Putamen (tissue), 1 donor: Measurements from ENCODE around the gene ZDHHC16.
"Not testable (repeated sequence)": the region's sequence is repeated elsewhere in the genome, so short reads cannot be mapped to it uniquely, and the experiment has no call there.

Source experiments
- DNase-seq: peaks from one replicate; pipeline ENCODE4 v3.0.0-alpha.2; 2016; ENCODE audit warnings: low spot score

Gene ZDHHC16

DNA sequence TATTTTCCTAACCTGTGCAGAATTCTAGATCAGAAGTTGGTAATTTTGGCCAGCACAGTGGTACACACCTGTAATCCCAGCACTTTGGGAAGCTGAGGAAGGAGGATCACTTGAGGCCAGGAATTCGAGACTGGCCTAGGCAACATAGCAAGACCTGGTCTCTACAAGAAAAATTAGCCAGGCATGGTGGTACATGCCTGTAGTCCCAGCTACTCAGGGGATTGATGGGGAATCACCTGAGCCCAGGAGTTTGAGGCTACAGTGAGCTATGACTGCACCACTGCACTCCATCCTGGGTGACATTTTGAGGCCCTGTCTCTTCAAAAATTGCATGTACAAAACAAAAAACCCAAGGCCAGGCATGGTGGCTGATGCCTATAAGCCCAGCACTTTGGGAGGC is 11.4 kb upstream of the ZDHHC16 start:
- no peak for DNase-seq

DNA sequence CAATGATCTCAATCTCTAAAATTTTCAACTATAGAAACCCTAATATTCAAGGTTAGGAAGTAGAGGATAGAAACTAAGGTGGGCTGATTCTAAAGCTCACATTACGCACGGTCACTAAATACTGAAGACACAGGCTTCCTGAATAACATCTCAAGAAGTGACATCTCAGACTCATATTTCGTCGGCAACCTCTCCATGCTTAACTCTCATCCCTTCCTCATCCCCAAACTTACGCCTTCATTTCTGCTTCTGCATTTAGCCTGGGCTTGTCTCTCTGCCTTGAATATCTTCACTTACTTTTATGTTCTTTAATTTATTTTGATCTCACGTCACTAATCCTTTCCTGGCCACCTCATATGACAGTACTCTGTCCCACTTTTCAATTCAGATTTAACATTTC is 10.8 kb upstream of the ZDHHC16 start:
- DNase-seq: no peak

DNA sequence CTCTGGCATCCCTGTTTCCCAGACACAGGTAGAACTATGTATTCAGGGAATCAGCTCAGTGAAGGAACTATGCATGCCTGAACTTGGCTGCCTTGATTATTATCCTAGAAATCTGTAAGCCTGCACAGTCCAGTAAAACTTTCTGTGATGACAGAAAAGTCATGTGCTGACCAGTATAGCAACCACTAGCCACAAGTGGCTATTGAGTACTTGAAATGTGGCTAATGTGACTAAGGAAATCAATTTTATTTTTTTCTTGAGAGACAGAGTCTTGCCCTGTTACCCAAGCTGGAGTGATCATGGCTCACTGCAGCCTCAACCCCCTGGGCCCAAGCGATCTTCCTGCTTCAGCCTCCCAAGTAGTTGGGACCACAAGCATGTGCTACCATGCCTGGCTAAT is 3.7 kb upstream of the ZDHHC16 start:
- no peak for DNase-seq

DNA sequence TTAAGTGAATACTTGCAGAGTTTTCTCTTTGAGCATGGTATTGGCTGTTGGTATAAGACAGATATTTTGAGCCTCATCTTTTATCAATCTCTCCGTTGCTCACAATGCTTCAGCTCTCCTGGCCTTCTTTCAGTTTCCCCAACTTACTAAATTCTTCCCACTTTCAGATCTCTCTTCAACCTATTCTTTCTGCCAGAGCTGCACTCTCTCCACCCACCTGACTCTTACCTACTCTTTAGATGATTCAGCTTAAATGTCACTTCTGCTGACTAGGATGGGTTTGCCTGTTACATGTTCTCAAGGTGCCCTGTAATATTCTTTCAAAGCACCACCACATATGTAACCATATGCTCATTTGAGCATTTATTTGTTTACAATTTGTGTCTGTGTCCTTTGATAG is 1.8 kb upstream of the ZDHHC16 start:
- DNase-seq: no peak

DNA sequence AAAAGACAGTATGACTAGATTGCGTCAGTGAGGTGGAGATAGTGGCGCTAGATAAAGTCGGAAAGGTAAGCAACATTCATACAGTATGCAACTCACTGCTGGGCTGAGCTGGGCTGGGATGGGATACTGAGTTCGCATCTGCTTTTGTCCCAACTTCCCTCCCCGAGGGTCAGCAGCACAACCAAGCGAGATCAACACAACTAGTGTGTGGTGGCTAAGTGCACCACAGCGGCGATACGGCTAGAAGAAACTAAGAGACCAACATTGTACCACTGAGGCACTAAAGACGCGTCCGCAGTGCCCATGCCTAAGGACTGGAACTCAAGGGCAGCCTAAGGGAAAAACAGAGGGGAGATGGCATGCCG is 636 bp upstream of the ZDHHC16 start:
- no peak for DNase-seq

DNA sequence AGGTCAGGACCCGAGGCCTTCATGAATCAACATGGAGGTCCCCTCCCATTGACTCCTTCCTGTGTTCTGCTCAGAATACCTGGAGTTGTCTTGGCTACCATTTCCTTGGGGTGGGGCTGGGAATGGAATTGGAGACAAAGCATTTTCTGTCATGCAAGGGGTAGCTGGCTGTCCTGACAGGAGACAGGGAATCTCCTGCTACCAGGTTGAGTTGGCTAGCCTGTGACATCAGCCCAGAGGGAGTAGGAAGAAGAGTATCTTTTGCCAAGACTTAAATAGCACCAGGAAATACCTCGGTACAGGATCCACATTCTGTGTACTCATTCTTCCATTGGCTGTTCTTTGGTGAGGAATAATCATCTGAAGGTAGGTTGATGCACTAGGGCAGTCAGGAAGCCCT is 4.9 kb downstream of the ZDHHC16 start:
- no peak for DNase-seq

DNA sequence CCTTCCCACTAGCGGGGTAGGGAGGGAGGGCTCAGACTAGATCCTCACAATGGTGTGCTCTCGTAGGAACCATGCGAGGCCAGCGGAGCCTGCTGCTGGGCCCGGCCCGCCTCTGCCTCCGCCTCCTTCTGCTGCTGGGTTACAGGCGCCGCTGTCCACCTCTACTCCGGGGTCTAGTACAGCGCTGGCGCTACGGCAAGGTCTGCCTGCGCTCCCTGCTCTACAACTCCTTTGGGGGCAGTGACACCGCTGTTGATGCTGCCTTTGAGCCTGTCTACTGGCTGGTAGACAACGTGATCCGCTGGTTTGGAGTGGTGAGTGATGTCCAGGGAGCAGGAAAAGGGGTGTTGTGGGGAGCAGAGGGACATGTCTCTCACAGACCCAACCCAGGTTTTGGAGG is 5.6 kb downstream of the ZDHHC16 start:
- DNase-seq: no peak

DNA sequence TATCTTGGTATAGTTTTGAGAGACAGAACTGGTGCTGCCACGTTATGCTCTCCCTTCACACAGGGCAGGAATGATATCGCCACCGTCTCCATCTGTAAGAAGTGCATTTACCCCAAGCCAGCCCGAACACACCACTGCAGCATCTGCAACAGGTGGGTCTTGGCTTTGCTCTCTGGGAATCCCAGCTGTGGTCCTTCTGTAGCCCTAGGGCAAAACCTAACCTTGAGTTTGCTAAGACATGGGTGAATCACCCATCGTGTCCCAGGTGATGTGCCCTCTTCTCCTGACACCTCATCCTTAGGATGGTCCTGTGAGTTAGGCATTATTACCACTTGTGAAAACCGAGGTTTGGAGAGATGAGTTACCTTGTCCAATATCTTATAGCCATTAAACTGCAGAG is 6.4 kb downstream of the ZDHHC16 start:
- no peak for DNase-seq

DNA sequence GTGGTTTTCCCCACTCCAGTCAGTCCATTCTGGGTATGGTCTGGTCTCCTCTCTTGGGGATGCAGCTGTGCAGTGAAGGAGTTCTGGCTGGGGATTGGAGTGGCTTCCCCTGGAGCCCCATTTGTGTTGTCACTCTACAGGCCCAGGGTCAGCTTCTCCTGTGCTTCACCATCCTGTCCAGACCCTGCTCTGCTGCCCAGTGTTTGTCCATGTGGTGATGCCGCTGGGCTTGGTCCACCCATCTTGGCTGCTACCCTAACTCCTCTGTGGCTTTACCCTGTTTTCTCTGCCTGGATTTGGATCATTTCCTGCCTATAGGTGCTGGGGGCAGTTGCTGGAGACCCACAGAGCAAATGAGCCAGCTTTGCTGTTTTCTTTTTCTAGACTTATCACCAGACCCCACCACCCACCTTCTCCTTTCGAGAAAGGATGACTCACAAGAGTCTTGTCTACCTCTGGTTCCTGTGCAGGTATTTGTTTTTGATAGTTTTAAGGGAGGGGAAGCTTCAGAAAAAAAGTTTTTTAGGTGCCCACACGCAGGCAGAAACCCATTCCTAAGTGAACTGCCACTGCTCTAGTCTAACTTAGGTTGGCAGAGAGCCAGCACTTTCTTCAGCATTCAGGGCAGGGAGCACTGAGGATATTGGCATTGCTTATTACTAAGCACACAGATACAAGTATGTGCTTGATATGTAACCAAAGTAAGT is 8.5 kb downstream of the ZDHHC16 start:
- DNase-seq: no peak

DNA sequence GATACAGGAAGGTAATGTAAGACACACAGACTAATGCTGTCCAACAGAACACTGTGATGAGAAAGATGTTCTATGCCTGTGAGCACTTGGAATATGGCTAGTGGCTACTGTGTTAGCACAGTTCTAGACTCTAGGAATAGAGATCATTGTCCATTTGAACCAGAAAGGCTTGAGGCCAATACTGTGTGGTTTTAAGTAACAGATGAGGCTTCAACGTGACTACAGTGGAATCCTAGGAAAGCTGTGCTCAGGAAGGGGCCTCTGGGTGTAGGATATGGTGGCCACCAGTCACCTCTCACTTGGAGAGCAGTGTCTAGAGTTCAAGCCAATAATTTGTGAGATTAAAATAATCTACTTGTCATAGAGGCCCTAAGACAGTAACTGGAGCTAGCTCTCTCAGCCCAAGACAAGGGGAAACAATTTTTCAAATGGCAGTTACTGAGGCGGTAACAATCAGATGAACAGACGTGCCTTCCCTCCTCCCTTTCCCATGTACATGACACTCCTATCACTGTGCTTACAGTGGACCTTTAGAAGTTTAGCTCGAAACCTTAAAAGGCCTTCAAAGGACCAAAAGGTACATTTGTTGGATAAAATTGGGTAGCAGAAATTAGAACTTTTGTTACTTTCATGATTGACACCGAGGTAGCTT is 10.2 kb downstream of the ZDHHC16 start:
- no peak for DNase-seq

DNA sequence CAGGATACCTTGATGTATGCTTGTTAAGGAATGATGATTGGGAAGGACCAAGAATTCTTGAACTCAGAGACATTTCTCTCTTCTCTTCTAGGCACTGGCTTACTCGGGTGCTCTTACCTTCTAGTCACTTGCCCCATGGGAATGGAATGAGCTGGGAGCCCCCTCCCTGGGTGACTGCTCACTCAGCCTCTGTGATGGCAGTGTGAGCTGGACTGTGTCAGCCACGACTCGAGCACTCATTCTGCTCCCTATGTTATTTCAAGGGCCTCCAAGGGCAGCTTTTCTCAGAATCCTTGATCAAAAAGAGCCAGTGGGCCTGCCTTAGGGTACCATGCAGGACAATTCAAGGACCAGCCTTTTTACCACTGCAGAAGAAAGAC is 10.7 kb downstream of the ZDHHC16 start:
- no peak for DNase-seq

DNA sequence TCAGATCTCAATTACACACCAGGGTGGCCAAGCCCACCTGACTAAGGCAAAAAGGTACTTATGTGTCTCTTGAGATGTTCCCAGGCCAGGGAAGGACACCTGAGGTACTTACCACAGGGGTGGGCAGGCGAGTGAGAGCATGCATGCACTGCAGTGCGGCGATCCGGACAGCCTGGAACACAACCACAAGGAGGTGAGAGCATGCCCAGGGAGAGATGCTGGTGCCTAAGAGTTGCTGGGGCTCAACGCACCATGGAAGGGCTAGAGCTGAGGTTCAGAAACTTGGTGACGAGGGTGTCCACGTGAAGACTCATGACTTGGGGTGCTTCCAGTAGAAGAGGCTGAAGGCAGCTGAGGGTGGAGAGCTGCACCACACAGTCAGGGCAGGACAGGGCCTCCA is 13.1 kb downstream of the ZDHHC16 start:
- DNase-seq: no peak

DNA sequence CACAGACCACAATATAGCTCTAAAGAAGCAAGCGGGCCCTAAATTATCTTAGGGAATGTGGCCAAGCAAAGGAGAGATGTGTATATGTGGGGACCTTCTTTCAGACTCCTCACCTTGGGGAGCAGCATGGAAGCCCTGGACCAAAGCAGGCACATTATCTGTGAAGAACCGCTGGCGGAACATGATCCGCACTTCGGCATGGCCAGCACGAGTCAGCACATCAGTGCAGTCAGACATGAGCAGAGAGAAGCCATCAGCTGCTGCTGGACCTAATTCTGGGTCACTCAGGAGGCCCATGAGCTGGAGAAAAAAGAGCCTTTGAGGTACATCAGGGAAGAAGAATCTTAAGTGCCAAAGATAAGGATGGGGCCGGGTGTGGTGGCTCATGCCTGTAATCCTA is 14.0 kb downstream of the ZDHHC16 start:
- DNase-seq: no peak

DNA sequence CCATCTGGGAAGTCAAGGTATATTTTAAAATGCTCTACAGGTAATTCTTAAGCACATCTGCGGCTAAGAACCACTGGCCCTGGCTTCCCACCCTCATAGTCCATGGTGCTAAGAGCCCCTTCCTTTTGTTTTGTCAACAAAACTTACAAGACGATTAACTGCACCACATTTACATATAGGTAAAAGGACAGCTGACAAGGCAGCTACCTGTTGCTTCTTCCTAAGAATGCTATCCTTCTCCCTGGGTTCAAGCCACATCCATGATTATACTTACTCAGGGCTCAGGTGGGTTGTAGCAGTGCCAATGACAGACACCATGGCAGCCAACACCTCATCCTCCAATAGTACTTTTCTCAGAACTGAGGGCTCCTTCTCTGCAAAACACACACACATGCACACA is 16.3 kb downstream of the ZDHHC16 start:
- DNase-seq: no peak

DNA sequence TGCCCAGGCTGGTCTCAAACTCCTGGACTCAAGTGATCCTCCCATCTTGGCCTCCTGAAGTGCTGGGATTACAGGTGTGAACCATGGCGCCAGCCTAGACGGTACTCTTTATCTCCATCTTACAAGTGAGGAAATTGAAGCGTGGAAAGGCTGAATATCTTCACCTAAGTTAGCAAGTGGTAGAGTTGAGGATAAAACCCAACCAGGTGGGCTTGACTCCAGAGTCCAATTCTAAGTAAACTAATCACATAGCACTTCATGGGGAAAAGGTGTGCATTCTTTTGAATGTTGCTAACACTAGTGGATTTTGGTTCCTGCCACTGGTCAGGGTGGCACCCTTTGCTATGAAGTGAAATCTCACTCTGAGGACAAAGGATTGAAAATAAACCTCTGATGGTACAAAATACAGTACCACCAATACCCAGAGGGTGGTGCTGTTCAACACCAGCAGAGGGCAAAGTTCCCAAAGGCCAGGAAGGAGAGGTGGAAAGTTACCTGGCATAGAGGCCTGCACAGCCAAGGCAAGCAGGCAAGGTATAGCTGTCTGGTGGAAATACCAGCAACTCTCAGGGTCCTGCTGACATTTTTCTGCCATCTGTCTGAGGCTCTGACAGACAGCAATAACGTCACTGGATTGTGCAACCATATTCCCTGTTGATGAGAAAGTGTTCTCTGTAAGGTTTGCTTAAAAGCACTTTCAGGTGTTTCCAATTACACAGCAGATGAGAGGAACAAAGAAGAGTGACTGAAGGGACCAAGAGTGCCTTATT is 17.6 kb downstream of the ZDHHC16 start:
- DNase-seq: peak; percentile 45

DNA sequence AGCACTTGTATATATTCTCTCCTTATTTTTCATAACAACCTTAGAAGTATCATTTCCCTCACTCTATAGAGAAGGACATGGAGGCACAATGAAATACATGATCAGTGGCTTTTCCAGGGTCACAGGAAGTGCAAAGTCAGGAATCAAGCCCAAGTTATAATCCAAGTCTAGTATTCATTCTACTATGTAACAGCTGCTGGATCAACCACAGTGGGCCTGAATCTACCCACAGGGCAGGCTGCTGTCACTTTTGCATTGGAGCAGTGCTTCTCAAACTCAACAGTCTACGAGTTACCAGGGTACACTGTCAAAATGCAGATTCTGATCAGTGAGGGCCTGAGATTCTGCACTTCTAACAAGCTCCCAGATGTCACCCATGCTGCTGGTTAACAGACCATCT is 18.3 kb downstream of the ZDHHC16 start:
- DNase-seq: no peak

DNA sequence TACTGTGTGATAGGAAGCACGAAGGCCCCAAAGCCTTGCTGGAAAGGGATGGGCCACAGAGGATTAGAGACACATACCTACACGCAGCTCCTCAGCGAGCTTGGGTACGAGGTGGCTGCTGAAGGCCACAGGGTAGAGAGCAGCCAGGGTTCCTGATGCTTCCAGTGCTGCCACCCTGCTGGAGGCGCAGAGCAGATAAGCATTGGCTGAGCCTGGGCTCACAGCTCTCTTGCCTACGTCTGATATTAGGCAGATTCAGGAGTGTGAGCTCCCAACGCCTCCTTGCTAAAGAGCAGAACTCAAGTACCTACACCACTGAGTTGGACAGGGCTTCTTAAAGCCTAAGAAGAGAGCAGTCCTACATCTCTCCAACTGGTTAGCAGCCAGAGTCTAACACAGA is 20.0 kb downstream of the ZDHHC16 start:
- DNase-seq: no peak

DNA sequence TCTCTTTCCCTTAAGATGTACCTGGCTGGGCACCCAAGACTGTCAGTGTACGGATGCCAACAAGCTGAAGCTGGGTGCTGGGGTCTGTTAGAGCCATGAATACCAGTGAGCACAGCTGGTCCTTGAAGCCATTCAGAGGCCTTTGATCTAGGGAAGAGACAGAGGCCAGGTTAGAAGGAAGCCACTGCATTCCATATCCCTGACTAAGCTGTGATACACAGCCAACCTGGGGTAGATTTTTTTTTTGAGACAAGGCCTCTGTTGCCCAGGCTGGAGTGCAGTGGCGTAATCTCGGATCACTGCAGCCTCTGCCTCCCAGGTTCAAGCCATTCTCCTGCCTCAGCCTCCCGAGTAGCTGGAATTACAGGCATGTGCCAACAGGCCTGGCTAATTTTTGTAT is 20.8 kb downstream of the ZDHHC16 start:
- DNase-seq: no peak

DNA sequence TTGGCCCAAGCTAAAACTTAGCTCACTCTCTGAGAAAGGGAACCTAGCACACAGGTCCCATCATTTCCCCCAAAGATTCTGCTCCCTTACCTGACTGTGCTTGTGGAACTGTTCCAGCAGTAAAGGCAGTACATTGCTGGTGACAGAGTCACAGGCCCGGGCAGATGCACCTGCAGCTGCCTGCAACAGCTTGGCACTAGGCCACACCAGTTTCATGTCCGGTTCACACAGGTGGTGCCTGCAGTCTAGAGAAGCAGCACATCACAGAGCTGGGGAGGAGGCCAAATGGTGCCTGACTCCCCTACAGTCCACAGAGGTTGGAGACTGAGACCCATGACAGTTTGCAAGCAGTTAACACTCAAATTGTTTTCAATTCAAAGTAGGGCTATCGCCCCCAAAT is 22.2 kb downstream of the ZDHHC16 start:
- DNase-seq: no peak

DNA sequence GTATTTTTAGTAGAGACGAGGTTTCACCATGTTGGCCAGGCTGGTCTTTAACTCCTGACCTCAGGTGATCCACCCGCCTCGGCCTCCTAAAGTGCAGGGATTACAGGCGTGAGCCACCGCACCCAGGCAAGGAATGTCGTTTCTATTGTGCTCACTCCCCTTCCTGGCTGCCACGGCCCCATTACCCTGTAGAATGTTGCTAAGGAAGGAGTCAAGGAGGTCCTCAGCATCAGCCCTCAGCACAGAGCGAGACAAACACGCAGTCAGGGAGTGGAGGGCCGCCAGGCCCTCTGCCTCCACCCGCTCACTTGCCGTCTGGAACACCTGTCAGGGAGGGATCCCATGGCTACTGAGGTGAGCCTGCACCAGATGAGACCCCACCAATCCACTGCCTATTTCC is 22.8 kb downstream of the ZDHHC16 start:
- not testable (repeated sequence) for DNase-seq

DNA sequence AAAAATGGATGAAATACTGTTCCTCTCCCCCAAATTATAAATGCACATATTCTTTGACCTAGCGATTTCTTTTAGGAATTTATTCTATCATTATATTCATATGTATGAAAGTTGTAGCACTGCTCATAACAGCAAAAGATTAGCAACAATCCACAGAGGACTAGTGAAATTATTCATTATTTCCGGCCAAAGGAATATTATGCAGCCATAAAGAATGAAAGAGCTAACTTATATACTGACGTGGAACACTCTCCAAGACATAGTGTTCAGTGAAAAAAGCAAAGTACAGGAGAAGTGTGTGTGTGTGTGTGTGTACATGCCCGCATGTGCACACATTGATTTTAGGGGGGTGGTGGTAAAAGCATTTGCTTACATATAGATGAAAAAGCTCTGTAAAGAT is 28.9 kb downstream of the ZDHHC16 start:
- no peak for DNase-seq

DNA sequence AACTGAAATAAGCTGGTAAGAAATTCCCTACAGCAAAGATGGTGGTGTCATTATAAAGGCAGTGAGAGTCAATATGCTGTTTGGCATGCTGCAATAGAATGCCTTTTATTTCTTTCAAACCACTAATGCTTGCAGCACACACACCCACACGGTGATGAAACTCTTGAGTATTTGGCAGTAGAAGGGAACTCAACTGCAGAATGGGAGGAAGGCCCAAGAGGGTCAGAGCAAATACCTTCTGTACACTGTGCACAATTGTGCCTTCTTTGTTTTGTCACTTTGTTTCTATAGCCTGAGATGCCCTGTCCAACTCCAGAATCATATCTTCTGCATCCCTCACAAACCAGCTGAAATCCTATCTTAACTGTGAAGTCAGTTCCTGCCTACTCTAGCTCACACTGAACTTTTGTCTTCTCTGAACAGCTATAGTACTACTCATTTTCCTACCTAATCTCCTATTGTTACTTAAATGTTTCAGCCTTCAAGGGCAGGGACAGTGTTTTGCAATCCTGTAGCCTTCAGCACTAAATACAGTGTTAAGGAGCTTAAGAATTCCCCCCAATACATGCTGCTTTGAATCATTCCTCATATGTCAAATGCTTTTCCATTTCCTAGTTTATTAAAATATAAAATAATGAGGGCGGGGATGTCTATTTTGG is 30.1 kb downstream of the ZDHHC16 start:
- no peak for DNase-seq

DNA sequence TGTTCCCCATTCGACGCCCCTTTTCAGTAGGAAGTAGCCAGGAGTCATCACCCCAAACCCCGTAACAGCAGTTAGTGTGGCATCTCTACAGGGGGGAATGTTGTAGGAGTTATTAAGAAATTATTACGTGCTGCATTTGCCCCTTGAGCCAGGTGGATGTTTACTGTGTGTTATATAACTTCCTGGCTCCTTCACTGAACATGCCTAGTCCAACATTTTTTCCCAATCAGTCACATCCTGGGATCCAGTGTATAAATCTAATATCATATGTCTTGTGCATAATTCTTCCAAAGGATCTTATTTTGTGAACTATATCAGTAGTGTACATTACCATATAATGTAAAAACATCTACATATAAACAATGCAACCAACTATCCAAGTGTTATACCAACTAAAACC is 33.4 kb downstream of the ZDHHC16 start:
- DNase-seq: not testable (repeated sequence)
